HepG2 (cell line): ENCODE data around the gene PEAK1. TPM values are rescaled to one million over a fixed set of nuclear protein-coding genes. Genes with fewer than 3 reads are reported as not detected.

Experiments used
- DDIT3 ChIP-seq: sonication (generic); formaldehyde crosslinking; IDR thresholded peaks from 2 replicates; pipeline ENCODE4 v1.4.0; 2020; ENCODE audit warnings: mild to moderate bottlenecking, missing genetic modification reagents
- MIER3 ChIP-seq: IDR thresholded peaks from 2 replicates; pipeline ENCODE4 v1.6.1; 2016; ENCODE audit warnings: missing compliant biosample characterization, borderline replicate concordance
- NBN ChIP-seq: fragments of 450-650 bp; conservative IDR thresholded peaks from 2 replicates; pipeline ENCODE4 v1.6.1; 2017
- NR2C2 ChIP-seq: sonication (generic); formaldehyde crosslinking; IDR thresholded peaks from 2 replicates; pipeline ENCODE4 v1.4.0; 2020; ENCODE audit warnings: missing genetic modification reagents, mild to moderate bottlenecking, moderate library complexity, borderline replicate concordance
- RBAK ChIP-seq: sonication (generic); formaldehyde crosslinking; IDR thresholded peaks from 2 replicates; pipeline ENCODE4 v1.5.1; 2020; ENCODE audit warnings: mild to moderate bottlenecking, missing genetic modification reagents
- TMF1 ChIP-seq: sonication (generic); formaldehyde crosslinking; IDR thresholded peaks from 2 replicates; pipeline ENCODE4 v1.8.1; 2022; ENCODE audit warnings: low read depth, missing genetic modification reagents
- ZGPAT ChIP-seq: IDR thresholded peaks from 2 replicates; pipeline ENCODE4 v1.6.1; 2016; ENCODE audit warnings: mild to moderate bottlenecking
- ZNF318 ChIP-seq: sonication (generic); formaldehyde crosslinking; IDR thresholded peaks from 2 replicates; pipeline ENCODE4 v1.4.0; 2020; ENCODE audit warnings: mild to moderate bottlenecking, missing genetic modification reagents
- ZNF574 ChIP-seq: sonication (generic); formaldehyde crosslinking; IDR thresholded peaks from 2 replicates; pipeline ENCODE4 v1.4.0; 2020; ENCODE audit warnings: missing genetic modification reagents
- ZNF660 ChIP-seq: sonication (generic); formaldehyde crosslinking; IDR thresholded peaks from 2 replicates; pipeline ENCODE4 v1.5.1; 2020; ENCODE audit warnings: mild to moderate bottlenecking, low read depth, missing genetic modification reagents, borderline replicate concordance
- ZNF672 ChIP-seq: sonication (generic); formaldehyde crosslinking; IDR thresholded peaks from 2 replicates; pipeline ENCODE4 v1.8.1; 2022; ENCODE audit warnings: missing genetic modification reagents
- ZNF746 ChIP-seq: sonication (generic); formaldehyde crosslinking; IDR thresholded peaks from 2 replicates; pipeline ENCODE4 v1.8.0; 2022; ENCODE audit warnings: mild to moderate bottlenecking, missing genetic modification reagents
- polyA plus RNA-seq, 8 experiments: library from polyadenylated mRNA; depleted of rRNA in 3 of 8; stranded (reverse) in 7 of 8; unstranded in 1 of 8; fragments of >200 nt; fragmentation: Illumina TruSeq in 4 of 8; extraction: Trizol in 4 of 8; gene quantifications; 2 replicates each; pipeline versions ENCODE4 v1.2.1 to v1.2.3, GENCODE V29; 2011 to 2016; ENCODE audit warnings: low read depth in 4 of 8, missing spikeins in 1 of 8, mixed read lengths in 1 of 8; ENCODE audit not compliant: insufficient read depth in 1 of 8
- total RNA-seq, 5 experiments: library from RNA; depleted of rRNA; stranded (reverse); fragments of >200 nt; fragmentation: Illumina TruSeq; extraction: Trizol; gene quantifications; 2 replicates each; pipeline ENCODE4 v1.2.3, GENCODE V29; 2016; ENCODE audit warnings: low read depth in 1 of 5
- TF ChIP-seq, protein P1 (sequence below): sonication (generic); formaldehyde crosslinking; IDR thresholded peaks from 2 replicates; pipeline ENCODE4 v1.4.0; 2020; ENCODE audit warnings: missing genetic modification reagents, borderline replicate concordance
- TF ChIP-seq, protein P2 (sequence below): IDR thresholded peaks from 2 replicates; pipeline ENCODE4 v1.6.1; 2012; ENCODE audit warnings: inconsistent platforms

The PEAK1 gene
- total and polyA plus RNA-seq, 2 of the 13 experiments (the other 11 are each of a cell fraction or from before 2014, with no cell fraction given), result 6.0 to 6.6 TPM

GRCh38 chr15:77224352-77224751, 195.6 kb downstream of the PEAK1 start (continued):
- 0 out of 2 replicates have a peak, but pooled peaks have one; percentile 23 for TF ChIP-seq ZGPAT (CRISPR knock-in tag)
- TF ChIP-seq ZNF746, result no peak
- TF ChIP-seq ZNF660, result no peak
- TF ChIP-seq NBN, result no peak
- TF ChIP-seq TMF1 (CRISPR knock-in tag), result no peak
- TF ChIP-seq ZNF574 (CRISPR knock-in tag), result no peak
- no peak for TF ChIP-seq DDIT3 (CRISPR knock-in tag)
- TF ChIP-seq, protein P1, sequence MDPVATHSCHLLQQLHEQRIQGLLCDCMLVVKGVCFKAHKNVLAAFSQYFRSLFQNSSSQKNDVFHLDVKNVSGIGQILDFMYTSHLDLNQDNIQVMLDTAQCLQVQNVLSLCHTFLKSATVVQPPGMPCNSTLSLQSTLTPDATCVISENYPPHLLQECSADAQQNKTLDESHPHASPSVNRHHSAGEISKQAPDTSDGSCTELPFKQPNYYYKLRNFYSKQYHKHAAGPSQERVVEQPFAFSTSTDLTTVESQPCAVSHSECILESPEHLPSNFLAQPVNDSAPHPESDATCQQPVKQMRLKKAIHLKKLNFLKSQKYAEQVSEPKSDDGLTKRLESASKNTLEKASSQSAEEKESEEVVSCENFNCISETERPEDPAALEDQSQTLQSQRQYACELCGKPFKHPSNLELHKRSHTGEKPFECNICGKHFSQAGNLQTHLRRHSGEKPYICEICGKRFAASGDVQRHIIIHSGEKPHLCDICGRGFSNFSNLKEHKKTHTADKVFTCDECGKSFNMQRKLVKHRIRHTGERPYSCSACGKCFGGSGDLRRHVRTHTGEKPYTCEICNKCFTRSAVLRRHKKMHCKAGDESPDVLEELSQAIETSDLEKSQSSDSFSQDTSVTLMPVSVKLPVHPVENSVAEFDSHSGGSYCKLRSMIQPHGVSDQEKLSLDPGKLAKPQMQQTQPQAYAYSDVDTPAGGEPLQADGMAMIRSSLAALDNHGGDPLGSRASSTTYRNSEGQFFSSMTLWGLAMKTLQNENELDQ (CRISPR knock-in tag), result no peak
- no peak for TF ChIP-seq NR2C2 (CRISPR knock-in tag)
- TF ChIP-seq ZNF672, result no peak
- TF ChIP-seq, protein P2, sequence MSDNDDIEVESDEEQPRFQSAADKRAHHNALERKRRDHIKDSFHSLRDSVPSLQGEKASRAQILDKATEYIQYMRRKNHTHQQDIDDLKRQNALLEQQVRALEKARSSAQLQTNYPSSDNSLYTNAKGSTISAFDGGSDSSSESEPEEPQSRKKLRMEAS, result no peak
- no peak for TF ChIP-seq ZNF318
- TF ChIP-seq MIER3 (CRISPR knock-in tag), result no peak
- TF ChIP-seq RBAK (CRISPR knock-in tag), result no peak
